GM20000 (cell line): Measurements from ENCODE around the gene ACAD8.

ENCODE experiments used
- DNase-seq: peaks from one replicate; pipeline ENCODE4 v3.0.0; 2012; ENCODE audit warnings: low spot score
- CTCF ChIP-seq: IDR thresholded peaks from 2 replicates; pipeline ENCODE4 v1.5.1; 2012; ENCODE audit warnings: mild to moderate bottlenecking, control low read depth; ENCODE audit errors: extremely low read depth, missing control alignments

Gene ACAD8

GRCh38 chr11:134267966-134268365 lies 14.6 kb downstream of the ACAD8 start:
- no peak for DNase-seq
- no peak for TF ChIP-seq CTCF

GRCh38 chr11:134270250-134270714 lies 16.9 kb downstream of the ACAD8 start:
- no peak for DNase-seq
- TF ChIP-seq CTCF: no peak

GRCh38 chr11:134271978-134272377 lies 18.6 kb downstream of the ACAD8 start:
- no peak for TF ChIP-seq CTCF
- DNase-seq: no peak

DNA sequence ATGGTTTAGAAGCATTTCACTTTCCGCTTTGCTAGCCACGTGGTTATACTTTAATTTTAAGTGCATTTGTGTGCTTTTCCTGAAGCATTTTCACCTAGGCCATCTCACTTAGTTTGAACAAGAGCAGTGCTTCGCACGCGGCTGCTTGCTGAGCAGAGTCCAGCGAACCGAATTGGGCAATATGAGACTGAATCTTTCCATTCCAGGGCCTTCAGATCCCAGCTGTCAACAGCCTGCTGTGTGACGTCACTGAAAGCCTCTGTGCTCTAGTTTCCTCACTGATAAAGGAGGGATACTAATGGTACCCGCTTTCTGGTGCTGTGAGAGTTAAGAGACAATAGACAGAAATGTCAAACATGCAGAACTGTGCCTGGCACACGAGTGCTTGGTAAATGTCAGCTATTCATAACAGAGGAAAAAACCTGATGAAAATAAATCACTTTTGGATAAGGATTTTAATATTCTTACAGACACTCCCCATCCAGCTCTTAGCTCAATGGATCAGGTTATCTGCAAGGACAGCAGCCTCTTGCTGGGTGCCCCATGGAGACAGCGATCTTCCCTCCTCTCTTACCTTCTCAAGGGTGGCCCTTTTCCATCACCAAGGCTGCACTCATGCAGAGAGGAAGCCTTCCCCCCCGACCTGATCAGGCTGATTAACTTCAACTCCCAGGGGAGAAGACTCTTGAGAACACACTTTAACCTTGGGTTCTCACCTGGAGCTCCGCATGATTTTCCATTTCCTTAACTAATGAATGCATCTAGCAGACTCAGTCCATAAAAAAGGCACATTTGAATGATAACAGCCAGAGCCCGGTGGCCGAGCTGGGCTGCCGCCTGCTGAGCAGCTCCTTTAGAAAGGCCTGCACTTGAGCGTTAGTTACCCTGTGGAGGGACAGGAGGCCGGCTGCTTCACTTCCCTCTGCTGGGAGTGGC lies 19.3 kb downstream of the ACAD8 start:
- TF ChIP-seq CTCF: no peak
- no peak for DNase-seq

DNA sequence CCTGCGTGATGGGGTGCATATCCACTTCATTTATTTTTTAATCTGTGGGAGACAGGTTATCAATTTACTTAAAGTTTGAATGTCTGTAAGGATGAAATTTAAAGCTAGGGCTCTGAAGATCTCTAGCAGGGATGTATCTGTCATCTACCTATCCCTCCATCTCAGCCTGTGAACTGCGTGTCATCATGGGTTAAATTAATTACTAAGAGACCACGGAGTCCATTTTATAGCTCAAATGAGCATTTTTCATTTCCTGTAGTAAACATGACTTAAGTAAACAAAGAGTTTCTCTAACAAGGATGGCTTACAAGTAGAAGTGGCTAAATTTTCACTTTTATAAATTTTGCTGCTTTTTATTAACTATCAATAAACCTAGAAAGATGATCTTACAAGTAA lies 19.9 kb downstream of the ACAD8 start:
- TF ChIP-seq CTCF: no peak
- no peak for DNase-seq

- no peak for TF ChIP-seq CTCF
- DNase-seq: no peak
These were observed 21.8 kb downstream of the ACAD8 start for GRCh38 chr11:134275188-134275533.

DNA sequence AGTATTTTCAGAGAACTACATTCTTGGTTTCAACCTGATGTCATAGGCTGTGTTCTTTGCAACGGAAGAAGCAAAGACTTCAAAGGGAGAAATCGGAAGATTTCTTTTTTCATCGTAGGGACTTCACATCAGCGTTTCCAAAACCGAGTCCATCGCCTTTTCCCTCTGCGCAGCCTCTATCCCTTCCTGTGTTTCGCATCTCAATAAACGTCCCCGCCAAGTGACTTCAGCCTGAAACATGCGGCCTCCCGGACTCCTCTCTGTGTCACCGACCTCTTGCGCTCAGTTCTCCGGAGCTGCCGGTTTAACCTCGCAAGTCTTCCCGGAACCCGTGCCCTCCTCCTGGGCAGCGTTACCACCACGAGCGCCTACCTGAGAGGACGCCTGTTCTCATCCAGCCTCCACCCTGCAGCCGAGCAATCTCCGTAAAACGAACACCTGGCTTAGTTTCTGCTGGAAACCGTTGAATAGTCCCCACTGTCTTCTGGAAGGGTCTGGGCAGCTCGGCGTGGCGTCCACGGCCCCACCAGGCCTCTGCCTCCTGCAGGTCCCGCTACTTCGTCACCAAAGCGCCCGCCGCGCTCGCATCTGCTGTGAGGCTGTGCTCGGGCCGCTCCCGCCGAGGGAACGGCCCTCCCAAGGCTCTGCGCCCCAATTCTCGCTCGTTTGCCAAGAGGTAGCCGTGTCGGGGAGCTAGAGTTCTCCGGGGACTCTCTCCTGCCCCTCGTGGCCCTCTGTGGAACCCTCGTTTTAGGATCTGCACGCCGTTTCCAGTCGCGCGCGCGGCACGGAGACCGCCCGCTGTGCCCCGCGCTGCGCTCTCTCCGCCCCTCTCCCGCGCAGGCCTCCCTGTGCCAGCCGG lies 22.4 kb downstream of the ACAD8 start, which contains the start of gene GLB1L3:
Gene GLB1L3, plus strand, starts transcription at position 846 of the 862 bp plus-strand sequence. CDS start 362 bp downstream, outside the sequence.
- DNase-seq: peak; percentile 76

More for the DNA sequence above, 22.4 kb downstream of the ACAD8 start, which contains the start of gene GLB1L3:
- TF ChIP-seq CTCF: no peak
